ENCODE measurements around the gene CYP4F8.
"Not testable (repeated sequence)": the region's sequence is repeated elsewhere in the genome, so short reads cannot be mapped to it uniquely, and the experiment has no call there.

CYP4F8 gene

GRCh38 chr19:15640294-15640903 is 25.4 kb downstream of the CYP4F8 start, which contains the start of gene CYP4F3:
Gene CYP4F3, plus strand, starts transcription at chr19:15640897. Its CDS starts 519 bp downstream, at chr19:15641416.
- Histone ChIP-seq H3K9me3 (ENCODE audit: control insufficient read depth, low read length) (no peaks in the 10 kb centered on the region), H3K4me1 (ENCODE audit: control insufficient read depth, insufficient read depth, low read length) (peaks cover 31% of the 10 kb centered on the region), H3K4me3 (ENCODE audit: low read length) (no peak within 1 kb of the TSS), H3K9ac (ENCODE audit: low read length) (no peak within 1 kb of the TSS), H3K27me3 (ENCODE audit: control insufficient read depth, insufficient read depth, low read length) (no peaks in the 10 kb centered on the region), H3K36me3 (ENCODE audit: control insufficient read depth, insufficient read depth, low read length) (no peaks in the 10 kb centered on the region)

GRCh38 chr19:15640904-15641597 is 26.0 kb downstream of the CYP4F8 start:
- no peaks in the 10 kb centered on the region for H3K9me3 ChIP-seq (ENCODE audit: control insufficient read depth, low read length)
- no peak overlapping the region for H3K9ac ChIP-seq (ENCODE audit: low read length)
- no peak overlapping the region for H3K4me3 ChIP-seq (ENCODE audit: low read length)
- no peaks in the 10 kb centered on the region for H3K36me3 ChIP-seq (ENCODE audit: control insufficient read depth, insufficient read depth, low read length)
- H3K27me3 ChIP-seq (ENCODE audit: control insufficient read depth, insufficient read depth, low read length), result no peaks in the 10 kb centered on the region
- H3K4me1 ChIP-seq (ENCODE audit: control insufficient read depth, insufficient read depth, low read length), result peaks cover 31% of the 10 kb centered on the region

- Histone ChIP-seq H3K27me3 (ENCODE audit: control insufficient read depth, insufficient read depth, low read length) (no peaks in the 10 kb centered on the region), H3K4me3 (ENCODE audit: low read length) (no peak overlapping the region), H3K36me3 (ENCODE audit: control insufficient read depth, insufficient read depth, low read length) (no peaks in the 10 kb centered on the region), H3K4me1 (ENCODE audit: control insufficient read depth, insufficient read depth, low read length) (peaks cover 31% of the 10 kb centered on the region), H3K9me3 (ENCODE audit: control insufficient read depth, low read length) (no peaks in the 10 kb centered on the region), H3K9ac (ENCODE audit: low read length) (no peak overlapping the region)
Observed at GRCh38 chr19:15641901-15642491, 27.0 kb downstream of the CYP4F8 start.

- no peak overlapping the region for H3K9ac ChIP-seq (ENCODE audit: low read length)
- peaks cover 31% of the 10 kb centered on the region for H3K4me1 ChIP-seq (ENCODE audit: control insufficient read depth, insufficient read depth, low read length)
- no peaks in the 10 kb centered on the region for H3K36me3 ChIP-seq (ENCODE audit: control insufficient read depth, insufficient read depth, low read length)
- no peaks in the 10 kb centered on the region for H3K27me3 ChIP-seq (ENCODE audit: control insufficient read depth, insufficient read depth, low read length)
- no peaks in the 10 kb centered on the region for H3K9me3 ChIP-seq (ENCODE audit: control insufficient read depth, low read length)
- H3K4me3 ChIP-seq (ENCODE audit: low read length), result no peak overlapping the region
Observed at GRCh38 chr19:15642807-15643206, 27.8 kb downstream of the CYP4F8 start.

GRCh38 chr19:15643387-15643786 is 28.4 kb downstream of the CYP4F8 start:
- Histone ChIP-seq H3K4me3 (ENCODE audit: low read length) (no peak overlapping the region), H3K4me1 (ENCODE audit: control insufficient read depth, insufficient read depth, low read length) (peaks cover 31% of the 10 kb centered on the region), H3K27me3 (ENCODE audit: control insufficient read depth, insufficient read depth, low read length) (no peaks in the 10 kb centered on the region), H3K9ac (ENCODE audit: low read length) (no peak overlapping the region), H3K36me3 (ENCODE audit: control insufficient read depth, insufficient read depth, low read length) (no peaks in the 10 kb centered on the region), H3K9me3 (ENCODE audit: control insufficient read depth, low read length) (no peaks in the 10 kb centered on the region)

DNA sequence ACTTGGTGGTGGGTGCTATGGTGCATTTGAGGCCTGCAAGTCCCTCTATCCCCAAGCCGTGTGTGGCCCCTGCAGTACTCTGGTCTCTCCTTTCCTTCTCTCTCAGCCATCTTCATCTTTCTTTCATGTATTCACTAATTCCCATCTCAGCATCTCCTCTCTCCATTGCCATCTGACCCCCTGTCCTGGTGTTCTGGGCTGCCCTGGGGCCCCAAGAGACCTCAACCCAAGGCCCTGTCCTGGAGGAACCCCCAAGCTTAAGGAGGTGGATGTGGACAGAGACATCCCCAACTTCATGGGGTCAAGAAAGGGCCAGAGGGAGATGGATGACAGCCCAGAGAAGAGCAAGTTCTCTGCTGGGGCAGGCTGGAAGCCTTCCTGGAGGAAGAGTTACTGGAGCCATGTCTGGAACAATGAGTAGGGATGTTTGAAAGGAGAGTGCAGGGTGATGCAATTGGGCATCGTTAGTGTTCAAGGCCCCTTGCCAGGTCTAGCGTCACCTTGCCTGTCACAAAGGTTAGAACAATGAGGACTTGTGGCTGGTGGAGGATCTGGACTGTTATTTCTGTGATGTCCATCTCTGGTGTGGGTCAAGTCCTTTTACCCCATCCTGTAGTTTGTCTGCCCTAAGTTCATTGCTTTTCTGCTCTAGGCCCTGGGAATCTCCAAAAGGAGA is 29.2 kb downstream of the CYP4F8 start:
- Histone ChIP-seq H3K9me3 (ENCODE audit: control insufficient read depth, low read length) (no peaks in the 10 kb centered on the region), H3K27me3 (ENCODE audit: control insufficient read depth, insufficient read depth, low read length) (no peaks in the 10 kb centered on the region), H3K4me3 (ENCODE audit: low read length) (no peak overlapping the region), H3K9ac (ENCODE audit: low read length) (no peak overlapping the region), H3K4me1 (ENCODE audit: control insufficient read depth, insufficient read depth, low read length) (peaks cover 31% of the 10 kb centered on the region), H3K36me3 (ENCODE audit: control insufficient read depth, insufficient read depth, low read length) (no peaks in the 10 kb centered on the region)

DNA sequence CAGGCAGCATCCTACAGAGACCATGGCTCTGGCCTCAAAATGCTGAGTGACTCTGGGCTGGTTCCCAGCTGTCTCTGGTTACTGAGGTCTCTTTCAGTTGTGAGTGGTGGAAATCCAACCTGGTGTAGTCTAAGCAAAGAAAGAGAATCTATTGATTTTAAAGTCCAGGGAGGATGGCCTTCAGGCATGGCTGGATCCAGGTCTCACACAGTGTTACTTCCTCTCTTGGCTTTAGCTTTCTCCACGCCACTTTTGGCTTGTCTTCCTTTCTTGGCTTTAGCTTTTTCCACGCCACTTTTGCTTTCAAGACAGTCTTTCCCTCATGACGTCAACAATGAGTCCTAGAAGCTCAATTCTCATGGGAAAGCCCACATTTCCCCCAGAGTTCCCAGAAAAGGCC is 29.8 kb downstream of the CYP4F8 start:
- Histone ChIP-seq H3K9ac (ENCODE audit: low read length) (no peak overlapping the region), H3K9me3 (ENCODE audit: control insufficient read depth, low read length) (no peaks in the 10 kb centered on the region), H3K36me3 (ENCODE audit: control insufficient read depth, insufficient read depth, low read length) (no peaks in the 10 kb centered on the region), H3K4me3 (ENCODE audit: low read length) (no peak overlapping the region), H3K27me3 (ENCODE audit: control insufficient read depth, insufficient read depth, low read length) (no peaks in the 10 kb centered on the region), H3K4me1 (ENCODE audit: control insufficient read depth, insufficient read depth, low read length) (peaks cover 28% of the 10 kb centered on the region)

- Histone ChIP-seq H3K9me3 (ENCODE audit: control insufficient read depth, low read length) (no peaks in the 10 kb centered on the region), H3K4me3 (ENCODE audit: low read length) (no peak overlapping the region), H3K4me1 (ENCODE audit: control insufficient read depth, insufficient read depth, low read length) (no peaks in the 10 kb centered on the region), H3K36me3 (ENCODE audit: control insufficient read depth, insufficient read depth, low read length) (no peaks in the 10 kb centered on the region), H3K9ac (ENCODE audit: low read length) (no peak overlapping the region), H3K27me3 (ENCODE audit: control insufficient read depth, insufficient read depth, low read length) (no peaks in the 10 kb centered on the region)
Observed at GRCh38 chr19:15649526-15649925, 34.5 kb downstream of the CYP4F8 start.

- H3K4me3 ChIP-seq (ENCODE audit: low read length); H3K9me3 ChIP-seq (ENCODE audit: control insufficient read depth, low read length); H3K36me3 ChIP-seq (ENCODE audit: control insufficient read depth, insufficient read depth, low read length); H3K9ac ChIP-seq (ENCODE audit: low read length); H3K4me1 ChIP-seq (ENCODE audit: control insufficient read depth, insufficient read depth, low read length); H3K27me3 ChIP-seq (ENCODE audit: control insufficient read depth, insufficient read depth, low read length): not testable (repeated sequence)
Observed at GRCh38 chr19:15650123-15650522, 35.1 kb downstream of the CYP4F8 start.

DNA sequence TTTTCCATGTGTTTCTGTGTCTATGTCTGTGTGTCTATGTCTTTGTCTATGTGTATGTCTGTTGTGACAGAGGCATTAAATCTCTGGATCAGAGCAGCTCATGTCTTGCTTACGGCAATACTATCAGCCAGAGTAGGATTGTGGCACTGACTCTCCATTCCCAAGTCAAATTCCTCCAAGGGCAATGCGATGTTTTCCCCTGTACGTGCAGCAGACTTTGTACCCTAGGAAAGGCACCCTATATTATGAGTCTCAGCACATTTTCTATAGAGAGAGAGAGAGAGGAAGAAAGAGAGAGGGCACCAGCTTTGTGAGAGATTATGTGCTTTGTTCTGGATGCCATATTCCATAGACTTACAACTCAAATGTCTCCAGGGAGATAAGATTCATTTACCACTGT is 36.8 kb downstream of the CYP4F8 start:
- no peak overlapping the region for H3K9ac ChIP-seq (ENCODE audit: low read length)
- H3K4me1 ChIP-seq (ENCODE audit: control insufficient read depth, insufficient read depth, low read length), result no peaks in the 10 kb centered on the region
- H3K4me3 ChIP-seq (ENCODE audit: low read length), result no peak overlapping the region
- H3K9me3 ChIP-seq (ENCODE audit: control insufficient read depth, low read length), result no peaks in the 10 kb centered on the region
- no peaks in the 10 kb centered on the region for H3K36me3 ChIP-seq (ENCODE audit: control insufficient read depth, insufficient read depth, low read length)
- no peaks in the 10 kb centered on the region for H3K27me3 ChIP-seq (ENCODE audit: control insufficient read depth, insufficient read depth, low read length)

DNA sequence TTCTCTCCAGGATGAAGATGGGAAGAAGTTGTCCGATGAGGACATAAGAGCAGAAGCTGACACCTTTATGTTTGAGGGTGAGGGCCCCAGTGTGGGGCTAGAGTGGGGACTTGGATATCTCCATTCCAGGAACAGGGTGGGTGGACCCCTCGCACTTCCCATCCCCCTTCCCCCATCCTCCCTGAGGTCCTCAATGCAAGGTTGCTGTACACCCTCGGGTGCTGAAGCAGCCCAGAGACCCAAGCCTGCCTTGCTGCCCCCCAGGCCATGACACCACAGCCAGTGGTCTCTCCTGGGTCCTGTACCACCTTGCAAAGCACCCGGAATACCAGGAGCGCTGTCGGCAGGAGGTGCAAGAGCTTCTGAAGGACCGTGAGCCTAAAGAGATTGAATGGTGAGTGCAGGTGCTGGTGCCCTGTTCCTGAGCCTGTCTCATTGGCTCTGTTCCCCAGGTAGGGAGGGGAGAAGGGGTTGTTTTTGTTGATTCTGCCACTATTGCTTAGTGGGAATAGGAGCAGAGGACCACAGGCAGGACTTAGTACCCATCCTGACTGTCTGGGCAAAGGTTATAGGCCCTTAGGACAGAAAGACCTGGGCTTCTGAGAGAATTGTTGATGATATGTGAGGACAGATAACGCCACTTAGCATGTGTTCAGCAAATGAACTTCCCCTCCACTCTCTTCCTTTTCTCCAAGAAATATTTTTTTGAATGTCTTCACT is 37.7 kb downstream of the CYP4F8 start:
- Histone ChIP-seq H3K36me3 (ENCODE audit: control insufficient read depth, insufficient read depth, low read length) (no peaks in the 10 kb centered on the region), H3K4me3 (ENCODE audit: low read length) (no peak overlapping the region), H3K9ac (ENCODE audit: low read length) (no peak overlapping the region), H3K4me1 (ENCODE audit: control insufficient read depth, insufficient read depth, low read length) (no peaks in the 10 kb centered on the region), H3K9me3 (ENCODE audit: control insufficient read depth, low read length) (no peaks in the 10 kb centered on the region), H3K27me3 (ENCODE audit: control insufficient read depth, insufficient read depth, low read length) (no peaks in the 10 kb centered on the region)
